T-cell (primary cell): ENCODE results near the gene XRCC3. TPM values are rescaled to one million over a fixed set of nuclear protein-coding genes. Genes with fewer than 3 reads are reported as not detected.

Source experiments
- ATAC-seq, 4 experiments: fragments of 200-7000 bp in 3 of 4; fragments of 150-1000 bp in 1 of 4; cut with Tn5 transposase; replicated peaks in 1 of 4; 1 replicate in 3 of 4; 2 replicates in 1 of 4; pipeline ENCODE4 v1.10.0; 2021; ENCODE audit warnings: moderate library complexity in 3 of 4, mild to moderate bottlenecking in 2 of 4, moderate number of reproducible peaks in 1 of 4
- CTCF ChIA-PET, 2 donors: fragments of 300-600 bp; sonication (Branson Sonifier 250); formaldehyde crosslinking; loops; one replicate each; lab custom pipeline; 2022; ENCODE audit warnings: antibody characterized with exemption in 2 of 2; lab: Charles Lee
- POLR2A ChIA-PET, 2 donors: fragments of 300-600 bp; sonication (Branson Sonifier 250); formaldehyde crosslinking; loops; one replicate each; lab custom pipeline; 2022; ENCODE audit warnings: antibody characterized with exemption in 2 of 2; lab: Charles Lee
- DNase-seq, 35 experiments: peaks; one replicate each; pipeline versions ENCODE4 v3.0.0 to v3.0.0-alpha.2; 2013 to 2023
- H3K27ac ChIP-seq: one replicate; pipeline ENCODE4 v1.5.1; 2013; ENCODE audit warnings: low read length
- H3K27me3 ChIP-seq, 2 experiments: replicated peaks in 1 of 2; 1 replicate in 1 of 2; 2 replicates in 1 of 2; pipeline versions ENCODE4 v1.6.1 to v1.7.0; 2013; ENCODE audit warnings: low read length in 1 of 2, mixed read lengths in 1 of 2; ENCODE audit not compliant: control insufficient read depth in 2 of 2, insufficient read depth in 2 of 2; ENCODE audit errors: extremely low read depth in 1 of 2
- H3K36me3 ChIP-seq, 2 donors: 1 replicate in 1 of 2; 2 replicates in 1 of 2; pipeline versions ENCODE4 v1.6.1 to v1.7.0; 2013; ENCODE audit warnings: low read length in 1 of 2; ENCODE audit not compliant: control insufficient read depth in 2 of 2, insufficient read depth in 1 of 2; ENCODE audit errors: extremely low read depth in 1 of 2
- H3K4me1 ChIP-seq, 2 experiments: 1 replicate in 1 of 2; 2 replicates in 1 of 2; pipeline versions ENCODE4 v1.6.1 to v1.7.0; 2013; ENCODE audit warnings: low read length in 2 of 2, mixed read lengths in 1 of 2; ENCODE audit not compliant: insufficient read depth in 2 of 2, control insufficient read depth in 1 of 2; ENCODE audit errors: extremely low read depth in 1 of 2
- H3K4me3 ChIP-seq, 2 donors: 1 replicate in 1 of 2; 2 replicates in 1 of 2; pipeline versions ENCODE4 v1.5.1 to v1.7.0; 2013; ENCODE audit warnings: mild to moderate bottlenecking in 2 of 2, low read length in 1 of 2, moderate library complexity in 1 of 2; ENCODE audit not compliant: control insufficient read depth in 1 of 2; ENCODE audit errors: extremely low read depth in 1 of 2
- H3K9me3 ChIP-seq: 2 replicates; pipeline ENCODE4 v1.7.0; 2013
- H3K27ac Mint-ChIP-seq, 2 donors: one replicate each; pipeline ENCODE4 v1.8.0; 2020 to 2021; ENCODE audit warnings: mild to moderate bottlenecking in 2 of 2, mixed read lengths in 2 of 2
- H3K27me3 Mint-ChIP-seq, 2 donors: one replicate each; pipeline ENCODE4 v1.8.0; 2021 to 2022; ENCODE audit warnings: mixed read lengths in 2 of 2
- H3K36me3 Mint-ChIP-seq: one replicate; pipeline ENCODE4 v1.8.0; 2021; ENCODE audit warnings: mixed read lengths
- H3K4me1 Mint-ChIP-seq, 3 donors: one replicate each; pipeline ENCODE4 v1.8.0; 2020 to 2022; ENCODE audit warnings: mixed read lengths in 3 of 3, mild to moderate bottlenecking in 1 of 3
- H3K4me3 Mint-ChIP-seq, 3 donors: one replicate each; pipeline ENCODE4 v1.8.0; 2020 to 2022; ENCODE audit warnings: mild to moderate bottlenecking in 3 of 3, mixed read lengths in 3 of 3, moderate library complexity in 3 of 3
- H3K9me3 Mint-ChIP-seq, 3 donors: one replicate each; pipeline ENCODE4 v1.8.0; 2020 to 2022; ENCODE audit warnings: mixed read lengths in 3 of 3
- WGBS: methylation state at CpG from one replicate; pipeline ENCODE4 v1.1.5; 2013; ENCODE audit warnings: missing lambda C conversion rate; ENCODE audit not compliant: insufficient coverage; 5-methylcytosine and 5-hydroxymethylcytosine counted together
- total RNA-seq, 35 experiments: library from RNA in 6 of 35; stranded (reverse) in 6 of 35; fragments of 120-200 nt in 1 of 35; gene quantifications; one replicate each; pipeline versions ENCODE4 v1.2.1 to v1.2.4 and lab custom pipeline; 2013 to 2026

The XRCC3 gene
- total RNA-seq, 5 donors from 2014 or later (not counting 1 experiment from before 2014, with no cell fraction given): 7.4 to 15.1 (median 12.9) TPM

- H3K36me3 ChIP-seq: peaks cover 21 to 45% of the 10 kb centered on the region in 2 donors
- no peaks in the 10 kb centered on the region for H3K27me3 Mint-ChIP-seq
- H3K4me3 Mint-ChIP-seq: no peak overlapping the region
- POLR2A ChIA-PET: no interaction called here
- 95% methylated on average over 30 of the region's 30 CpGs for WGBS
- H3K27ac ChIP-seq: no peak overlapping the region
- H3K4me1 Mint-ChIP-seq: no peaks in the 10 kb centered on the region
- DNase-seq (no peak), ATAC-seq (no peak)
- H3K27me3 ChIP-seq: no peaks in the 10 kb centered on the region
- CTCF ChIA-PET: no interaction called here
- H3K4me3 ChIP-seq: no peak overlapping the region
- no peaks in the 10 kb centered on the region for H3K4me1 ChIP-seq
- no peaks in the 10 kb centered on the region for H3K9me3 ChIP-seq
- peaks cover 36% of the 10 kb centered on the region for H3K36me3 Mint-ChIP-seq
- no peaks in the 10 kb centered on the region for H3K9me3 Mint-ChIP-seq
- no peak overlapping the region for H3K27ac Mint-ChIP-seq
These were observed 24.7 kb upstream of the XRCC3 start for GRCh38 chr14:103739793-103740501.

GRCh38 chr14:103739466-103739792 lies 24.2 kb upstream of the XRCC3 start:
- 88% methylated on average over 5 of the region's 6 CpGs for WGBS
- Mint-ChIP-seq H3K4me1 (no peaks in the 10 kb centered on the region), H3K9me3 (no peaks in the 10 kb centered on the region), H3K4me3 (no peak overlapping the region), H3K27ac (no peak overlapping the region), H3K27me3 (no peaks in the 10 kb centered on the region), H3K36me3 (peaks cover 38% of the 10 kb centered on the region)
- POLR2A ChIA-PET: no interaction called here
- no peak for ATAC-seq
- H3K27me3 ChIP-seq: no peaks in the 10 kb centered on the region
- DNase-seq: no peak
- CTCF ChIA-PET: no interaction called here
- no peak overlapping the region for H3K4me3 ChIP-seq
- H3K36me3 ChIP-seq: peaks cover 21 to 46% of the 10 kb centered on the region in 2 donors
- H3K9me3 ChIP-seq: no peaks in the 10 kb centered on the region
- no peaks in the 10 kb centered on the region for H3K4me1 ChIP-seq
- no peak overlapping the region for H3K27ac ChIP-seq

GRCh38 chr14:103738701-103739451 lies 23.6 kb upstream of the XRCC3 start:
- ChIA-PET POLR2A (no interaction called here), CTCF (no interaction called here)
- ATAC-seq (no peak), DNase-seq (no peak)
- H3K36me3 ChIP-seq: peaks cover 21 to 46% of the 10 kb centered on the region in 2 donors
- H3K4me1 ChIP-seq: no peaks in the 10 kb centered on the region
- H3K4me3 ChIP-seq: no peak overlapping the region
- 92% methylated on average over 23 of the region's 34 CpGs for WGBS
- H3K27ac ChIP-seq: no peak overlapping the region
- peaks cover 39% of the 10 kb centered on the region for H3K36me3 Mint-ChIP-seq
- no peaks in the 10 kb centered on the region for H3K4me1 Mint-ChIP-seq
- no peaks in the 10 kb centered on the region for H3K27me3 Mint-ChIP-seq
- H3K4me3 Mint-ChIP-seq: no peak overlapping the region
- H3K9me3 ChIP-seq: no peaks in the 10 kb centered on the region
- H3K27me3 ChIP-seq: no peaks in the 10 kb centered on the region
- no peaks in the 10 kb centered on the region for H3K9me3 Mint-ChIP-seq
- no peak overlapping the region for H3K27ac Mint-ChIP-seq

- ChIA-PET POLR2A (no interaction called here), CTCF (no interaction called here)
- Mint-ChIP-seq H3K36me3 (peaks cover 39% of the 10 kb centered on the region), H3K27me3 (no peaks in the 10 kb centered on the region), H3K4me1 (no peaks in the 10 kb centered on the region), H3K4me3 (no peak overlapping the region), H3K9me3 (no peaks in the 10 kb centered on the region), H3K27ac (no peak overlapping the region)
- no peaks in the 10 kb centered on the region for H3K27me3 ChIP-seq
- no peaks in the 10 kb centered on the region for H3K9me3 ChIP-seq
- DNase-seq (no peak), ATAC-seq (no peak)
- H3K4me1 ChIP-seq: no peaks in the 10 kb centered on the region
- peaks cover 21 to 53% of the 10 kb centered on the region in 2 donors for H3K36me3 ChIP-seq
- H3K4me3 ChIP-seq: no peak overlapping the region
- no peak overlapping the region for H3K27ac ChIP-seq
- WGBS: 91% methylated on average over 5 of the region's 10 CpGs
These were observed 22.9 kb upstream of the XRCC3 start for GRCh38 chr14:103738166-103738565.

GRCh38 chr14:103737432-103738045 lies 22.3 kb upstream of the XRCC3 start:
- Histone ChIP-seq H3K9me3 (no peaks in the 10 kb centered on the region), H3K27ac (no peak overlapping the region), H3K36me3 (peaks cover 21 to 55% of the 10 kb centered on the region in 2 donors), H3K4me1 (no peaks in the 10 kb centered on the region), H3K4me3 (no peak overlapping the region), H3K27me3 (no peaks in the 10 kb centered on the region)
- Mint-ChIP-seq H3K9me3 (no peaks in the 10 kb centered on the region), H3K27me3 (no peaks in the 10 kb centered on the region), H3K4me1 (no peaks in the 10 kb centered on the region), H3K4me3 (no peak overlapping the region), H3K27ac (no peak overlapping the region), H3K36me3 (peaks cover 39% of the 10 kb centered on the region)
- WGBS: 92% methylated on average over 12 of the region's 16 CpGs
- ATAC-seq (no peak), DNase-seq (no peak)
- POLR2A ChIA-PET: no interaction called here
- CTCF ChIA-PET: interaction anchor here in 1 of 2 donors (0.7 kb wide), 1 partner anchor 15 kb away, joined by 3 read pairs; no protein-coding TSS in a partner anchor

GRCh38 chr14:103736546-103737431 lies 21.5 kb upstream of the XRCC3 start:
- Histone ChIP-seq H3K27me3 (no peaks in the 10 kb centered on the region), H3K9me3 (no peaks in the 10 kb centered on the region), H3K4me1 (no peaks in the 10 kb centered on the region), H3K36me3 (peaks cover 17 to 50% of the 10 kb centered on the region in 2 donors), H3K4me3 (no peak overlapping the region), H3K27ac (no peak overlapping the region)
- ATAC-seq (no peak), DNase-seq (no peak)
- Mint-ChIP-seq H3K27ac (no peak overlapping the region), H3K9me3 (no peaks in the 10 kb centered on the region), H3K36me3 (peaks cover 35% of the 10 kb centered on the region), H3K4me1 (no peaks in the 10 kb centered on the region), H3K27me3 (no peaks in the 10 kb centered on the region), H3K4me3 (no peak overlapping the region)
- ChIA-PET CTCF (interaction anchor here in 1 of 2 donors (0.7 kb wide), 1 partner anchor 15 kb away, joined by 3 read pairs; no protein-coding TSS in a partner anchor), POLR2A (interaction anchor here in 1 of 2 donors (0.6 kb wide), 1 partner anchor 83 kb away, joined by 4 read pairs; no protein-coding TSS in a partner anchor)
- WGBS: 82% methylated on average over 6 of the region's 10 CpGs
